NT2/D1 (cell line): ENCODE data around the gene ENO4.

Source experiments
- SUZ12 ChIP-seq: IDR thresholded peaks from 2 replicates; pipeline ENCODE4 v1.6.1; 2011; ENCODE audit not compliant: insufficient read length, insufficient read depth; ENCODE audit errors: extremely low read depth
- YY1 ChIP-seq: IDR thresholded peaks from 2 replicates; pipeline ENCODE4 v1.6.1; 2011; ENCODE audit not compliant: insufficient read length, insufficient read depth
- ZNF274 ChIP-seq: IDR thresholded peaks from 2 replicates; pipeline ENCODE4 v1.6.1; 2011; ENCODE audit warnings: mild to moderate bottlenecking, low read depth, low read length

GRCh38 chr10:116810895-116811294 lies 38.4 kb upstream of the ENO4 start:
- TF ChIP-seq YY1 = no peak
- no peak for TF ChIP-seq ZNF274
- TF ChIP-seq SUZ12 = no peak
